A673 (cell line): ENCODE data around the gene CNPY3. TPM values are rescaled to one million over a fixed set of nuclear protein-coding genes. Genes with fewer than 3 reads are reported as not detected.
A peak's percentile ranks its signal among the peaks of the same experiment; 100 is the strongest.

Source experiments
- BruUV-seq: library from RNA; stranded (reverse); fragments of 400-500 nt; replicated peaks from 2 replicates; lab custom pipeline; 2021; lab: Mats Ljungman, UMichigan
- CTCF ChIA-PET: fragments of 300-600 bp; sonication (Branson Sonifier 250); formaldehyde crosslinking; loops from one replicate; lab custom pipeline; 2022; ENCODE audit warnings: antibody characterized with exemption; lab: Charles Lee
- POLR2A ChIA-PET: fragments of 300-600 bp; sonication (Branson Sonifier 250); formaldehyde crosslinking; loops from one replicate; lab custom pipeline; 2022; ENCODE audit warnings: antibody characterized with exemption; ENCODE audit not compliant: low non-redundant PET; lab: Charles Lee
- DNase-seq: peaks from one replicate; pipeline ENCODE4 v3.0.0-alpha.2; 2015; ENCODE audit warnings: low spot score
- H3K27ac ChIP-seq: fragments of 200-600 bp; sonication (generic); 2 replicates; pipeline ENCODE4 v1.5.1; 2016; ENCODE audit warnings: mixed run types, low read depth, mild to moderate bottlenecking, mixed read lengths, antibody characterized with exemption, low read length; ENCODE audit not compliant: poor library complexity, severe bottlenecking
- H3K27me3 ChIP-seq: fragments of 200-600 bp; sonication (generic); replicated peaks from 2 replicates; pipeline ENCODE4 v1.6.1; 2017; ENCODE audit warnings: mixed run types, low read depth, mild to moderate bottlenecking, mixed read lengths, antibody characterized with exemption, low read length; ENCODE audit not compliant: insufficient read depth, poor library complexity
- H3K36me3 ChIP-seq: fragments of 200-600 bp; sonication (generic); 2 replicates; pipeline ENCODE4 v1.6.1; 2016; ENCODE audit warnings: mixed run types, mild to moderate bottlenecking, mixed read lengths, antibody characterized with exemption, low read length; ENCODE audit not compliant: insufficient read depth, poor library complexity, severe bottlenecking
- H3K4me1 ChIP-seq: fragments of 200-600 bp; sonication (generic); 2 replicates; pipeline ENCODE4 v1.6.1; 2017; ENCODE audit warnings: mixed run types, mild to moderate bottlenecking, mixed read lengths, antibody characterized with exemption, low read length; ENCODE audit not compliant: insufficient read depth, poor library complexity, severe bottlenecking
- H3K4me3 ChIP-seq: fragments of 200-600 bp; sonication (generic); 2 replicates; pipeline ENCODE4 v1.5.1; 2016; ENCODE audit warnings: low read depth, mixed run types, mild to moderate bottlenecking, mixed read lengths, low read length; ENCODE audit not compliant: poor library complexity, severe bottlenecking
- H3K9me3 ChIP-seq: fragments of 200-600 bp; sonication (generic); 2 replicates; pipeline ENCODE4 v1.6.1; 2016; ENCODE audit warnings: mixed run types, low read depth, mild to moderate bottlenecking, mixed read lengths, antibody characterized with exemption, low read length; ENCODE audit not compliant: poor library complexity, severe bottlenecking
- CTCF ChIP-seq: fragments of 300-800, 200-600 bp; sonication (generic); conservative IDR thresholded peaks from 2 replicates; pipeline ENCODE4 v1.5.1; 2017; ENCODE audit warnings: low read depth, mild to moderate bottlenecking, antibody characterized with exemption, low read length, moderate library complexity, mixed read lengths
- EZH2 ChIP-seq: fragments of 200-600 bp; sonication (generic); IDR thresholded peaks from 2 replicates; pipeline ENCODE4 v1.6.1; 2017; ENCODE audit warnings: borderline replicate concordance, low read depth, mild to moderate bottlenecking, mixed read lengths, antibody characterized with exemption, low read length; ENCODE audit not compliant: poor library complexity, severe bottlenecking
- intact Hi-C: fragments of 100-400 bp; cut with micrococcal nuclease; formaldehyde crosslinking; loops from one replicate; pipeline ENCODE4 v1.10.0; 2022; ENCODE audit not compliant: unreplicated experiment
- total RNA-seq: library from RNA; stranded (reverse); gene quantifications from 2 replicates; pipeline ENCODE4 v1.2.3, GENCODE V29; 2021

The CNPY3 gene
- total RNA-seq, 1 experiment from 2014 or later: 37.7 TPM

GRCh38 chr6:42969431-42969830 lies 40.2 kb downstream of the CNPY3 start:
- Histone ChIP-seq H3K4me3 (no peak overlapping the region), H3K36me3 (peaks cover 12% of the 10 kb centered on the region), H3K4me1 (peaks cover 10% of the 10 kb centered on the region), H3K9me3 (no peaks in the 10 kb centered on the region), H3K27ac (no peak overlapping the region), H3K27me3 (no peaks in the 10 kb centered on the region)
- TF ChIP-seq CTCF (no peak), EZH2 (no peak)
- intact Hi-C loops: no loop called here
- POLR2A ChIA-PET: no interaction called here
- DNase-seq: no peak
- CTCF ChIA-PET: no interaction called here
- BruUV-seq: no TSS peak

- Histone ChIP-seq H3K4me3 (no peak overlapping the region), H3K27ac (no peak overlapping the region), H3K9me3 (no peaks in the 10 kb centered on the region), H3K36me3 (peaks cover 9% of the 10 kb centered on the region), H3K27me3 (no peaks in the 10 kb centered on the region), H3K4me1 (peaks cover 10% of the 10 kb centered on the region)
- DNase-seq: no peak
- no TSS peak for BruUV-seq
- no peak for TF ChIP-seq EZH2
- no peak for TF ChIP-seq CTCF
- ChIA-PET CTCF (no interaction called here), POLR2A (no interaction called here)
- intact Hi-C loops: no loop called here
Measured at GRCh38 chr6:42969934-42970333, 40.7 kb downstream of the CNPY3 start.

- Histone ChIP-seq H3K4me3 (no peak overlapping the region), H3K9me3 (no peaks in the 10 kb centered on the region), H3K27me3 (no peaks in the 10 kb centered on the region), H3K36me3 (peaks cover 4% of the 10 kb centered on the region), H3K27ac (peak overlapping the region; percentile 71), H3K4me1 (peaks cover 10% of the 10 kb centered on the region)
- POLR2A ChIA-PET: no interaction called here
- BruUV-seq: no TSS peak
- DNase-seq: peak; percentile 43
- intact Hi-C loops: no loop called here
- TF ChIP-seq CTCF: no peak
- no peak for TF ChIP-seq EZH2
- CTCF ChIA-PET: interaction anchor here (1.3 kb wide), 1 partner anchor 13 kb away, joined by 3 read pairs; the partner anchor contains the start of gene PPP2R5D
Measured at GRCh38 chr6:42970871-42971612, 41.8 kb downstream of the CNPY3 start.
